PFSK-1 (cell line): ENCODE results near the gene GRID1.

Experiments
- FOXP2 ChIP-seq: optimal IDR thresholded peaks from 2 replicates; pipeline ENCODE3; 2011; ENCODE audit warnings: borderline replicate concordance, control low read depth, inconsistent platforms; ENCODE audit not compliant: insufficient read depth; ENCODE audit errors: extremely low read length, extremely low read depth
- POLR2AphosphoS5 ChIP-seq: IDR thresholded peaks from 2 replicates; pipeline ENCODE4 v1.6.1; 2012; ENCODE audit warnings: low read depth, mild to moderate bottlenecking, control low read depth, low read length, moderate library complexity
- REST ChIP-seq, 2 experiments: IDR thresholded peaks; 2 replicates each; pipeline versions ENCODE4 v1.6.1 to v1.8.0; 2011 to 2012; ENCODE audit warnings: low read depth in 2 of 2, low read length in 2 of 2, control low read depth in 1 of 2, inconsistent platforms in 1 of 2, mild to moderate bottlenecking in 1 of 2, moderate library complexity in 1 of 2; ENCODE audit not compliant: insufficient read depth in 1 of 2
- SIN3A ChIP-seq: IDR thresholded peaks from 2 replicates; pipeline ENCODE4 v1.6.1; 2012; ENCODE audit warnings: mild to moderate bottlenecking, low read length, moderate library complexity, borderline replicate concordance; ENCODE audit not compliant: insufficient read depth
- TAF1 ChIP-seq: IDR thresholded peaks from 2 replicates; pipeline ENCODE4 v1.6.1; 2012; ENCODE audit warnings: low read length, control low read depth, borderline replicate concordance; ENCODE audit not compliant: insufficient read depth

The GRID1 gene

GRCh38 chr10:85643171-85643844, 723.3 kb downstream of the GRID1 start:
- TF ChIP-seq TAF1 (no peak), SIN3A (no peak), REST (IDR thresholded peaks at IDR 0.05; ENCODE audit: insufficient read depth in 1 of 2, low read depth in 2 of 2, low read length in 2 of 2) (no peak), POLR2AphosphoS5 (no peak), FOXP2 (no peak)

- no peak for TF ChIP-seq FOXP2
Observed at GRCh38 chr10:85642421-85643170, 724.0 kb downstream of the GRID1 start.

DNA sequence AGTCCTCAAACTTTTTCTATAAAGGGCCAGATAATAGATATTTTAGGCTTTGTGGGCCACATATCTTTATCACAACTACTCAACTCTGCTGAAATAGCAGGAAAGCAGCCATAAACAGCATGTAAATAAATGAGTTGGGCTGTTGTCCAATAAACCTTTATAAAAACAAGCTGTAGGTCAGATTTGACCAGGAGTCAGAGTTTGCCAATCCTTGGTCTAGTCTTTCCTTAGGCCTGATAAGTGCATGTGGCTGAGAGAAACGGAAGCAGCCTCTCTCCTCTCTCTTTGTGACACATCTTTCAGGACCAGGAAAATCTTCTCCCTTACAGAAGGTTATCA, 724.5 kb downstream of the GRID1 start:
- no peak for TF ChIP-seq POLR2AphosphoS5
- TF ChIP-seq SIN3A, result no peak
- TF ChIP-seq REST (IDR thresholded peaks at IDR 0.05; ENCODE audit: insufficient read depth in 1 of 2, low read depth in 2 of 2, low read length in 2 of 2), result no peak
- TF ChIP-seq TAF1, result no peak
- TF ChIP-seq FOXP2, result no peak

- no peak for TF ChIP-seq TAF1
- TF ChIP-seq SIN3A, result no peak
- TF ChIP-seq FOXP2, result no peak
- TF ChIP-seq REST (IDR thresholded peaks at IDR 0.05; ENCODE audit: insufficient read depth in 1 of 2, low read depth in 2 of 2, low read length in 2 of 2), result no peak
- TF ChIP-seq POLR2AphosphoS5, result no peak
Observed at GRCh38 chr10:85641479-85642009, 725.1 kb downstream of the GRID1 start.

- no peak for TF ChIP-seq FOXP2
- no peak for TF ChIP-seq SIN3A
- no peak for TF ChIP-seq POLR2AphosphoS5
- TF ChIP-seq REST (IDR thresholded peaks at IDR 0.05; ENCODE audit: insufficient read depth in 1 of 2, low read depth in 2 of 2, low read length in 2 of 2), result no peak
- no peak for TF ChIP-seq TAF1
Observed at GRCh38 chr10:85638797-85639196, 727.8 kb downstream of the GRID1 start.
